OCI-LY1 (cell line): ENCODE measurements around the gene SPATA2L.

Source experiments
- H2AFZ ChIP-seq: fragments of 200-600 bp; sonication (generic), shearing (Covaris generic); 2 replicates; pipeline ENCODE4 v1.6.0; 2014; ENCODE audit warnings: antibody characterized with exemption, mild to moderate bottlenecking, low read length
- H3F3A ChIP-seq: fragments of 200-600 bp; sonication (generic), shearing (Covaris generic); 2 replicates; pipeline ENCODE4 v1.6.0; 2014; ENCODE audit warnings: mild to moderate bottlenecking, antibody characterized with exemption, low read length, moderate library complexity; ENCODE audit not compliant: insufficient read depth
- H3K27ac ChIP-seq: fragments of 200-600 bp; sonication (generic); 2 replicates; pipeline ENCODE4 v1.5.1; 2014; ENCODE audit warnings: low read length, mixed run types, mild to moderate bottlenecking, low read depth; ENCODE audit not compliant: poor library complexity, severe bottlenecking
- H3K27me3 ChIP-seq: fragments of 200-600 bp; sonication (generic); 2 replicates; pipeline ENCODE4 v1.6.0; 2014; ENCODE audit warnings: antibody characterized with exemption, mild to moderate bottlenecking, low read length, moderate library complexity; ENCODE audit not compliant: insufficient read depth
- H3K36me3 ChIP-seq: fragments of 200-600 bp; sonication (generic); 2 replicates; pipeline ENCODE4 v1.6.1; 2014; ENCODE audit warnings: mild to moderate bottlenecking, antibody characterized with exemption, low read length, moderate library complexity, mixed read lengths; ENCODE audit not compliant: insufficient read depth
- H3K4me1 ChIP-seq: fragments of 200-600 bp; sonication (generic); 2 replicates; pipeline ENCODE4 v1.5.1; 2014; ENCODE audit warnings: mild to moderate bottlenecking, low read length, moderate library complexity; ENCODE audit not compliant: insufficient read depth, severe bottlenecking
- H3K4me2 ChIP-seq: fragments of 200-600 bp; sonication (generic), shearing (Covaris generic); 2 replicates; pipeline ENCODE4 v1.6.1; 2014; ENCODE audit warnings: low read length
- H3K4me3 ChIP-seq: fragments of 200-600 bp; sonication (generic); 2 replicates; pipeline ENCODE4 v1.5.1; 2014; ENCODE audit warnings: low read length, low read depth, mild to moderate bottlenecking, mixed read lengths; ENCODE audit not compliant: poor library complexity, severe bottlenecking
- H3K79me2 ChIP-seq: fragments of 200-600 bp; shearing (Covaris generic); 2 replicates; pipeline ENCODE4 v1.6.1; 2016; ENCODE audit warnings: mixed run types, low read length, mixed read lengths; ENCODE audit not compliant: insufficient read depth
- H3K9ac ChIP-seq: fragments of 200-600 bp; sonication (generic), shearing (Covaris generic); 2 replicates; pipeline ENCODE4 v1.6.1; 2014; ENCODE audit warnings: mild to moderate bottlenecking, low read length, mixed read lengths
- H3K9me2 ChIP-seq: fragments of 200-600 bp; sonication (generic), shearing (Covaris generic); 2 replicates; pipeline ENCODE4 v1.6.1; 2014; ENCODE audit warnings: low read depth, mild to moderate bottlenecking, low read length, mixed read lengths
- H3K9me3 ChIP-seq: fragments of 200-600 bp; shearing (Covaris generic); 2 replicates; pipeline ENCODE4 v1.6.1; 2014; ENCODE audit warnings: low read length, mixed read lengths
- H4K20me1 ChIP-seq: fragments of 200-600 bp; sonication (generic), shearing (Covaris generic); 2 replicates; pipeline ENCODE4 v1.6.0; 2016; ENCODE audit warnings: mild to moderate bottlenecking, low read length; ENCODE audit not compliant: insufficient read depth
- EZH2 ChIP-seq: fragments of 200-600 bp; sonication (generic), shearing (Covaris generic); IDR thresholded peaks from 2 replicates; pipeline ENCODE4 v1.8.0; 2017; ENCODE audit warnings: borderline replicate concordance, mixed run types, mild to moderate bottlenecking, antibody characterized with exemption, low read length, moderate library complexity, mixed read lengths
- TF ChIP-seq, protein P1 (sequence below): fragments of 200-600 bp; sonication (generic), shearing (Covaris generic); IDR thresholded peaks from 2 replicates; pipeline ENCODE4 v1.5.1; 2017; ENCODE audit warnings: mild to moderate bottlenecking, antibody characterized with exemption, low read length, moderate library complexity, mixed read lengths

SPATA2L gene

DNA sequence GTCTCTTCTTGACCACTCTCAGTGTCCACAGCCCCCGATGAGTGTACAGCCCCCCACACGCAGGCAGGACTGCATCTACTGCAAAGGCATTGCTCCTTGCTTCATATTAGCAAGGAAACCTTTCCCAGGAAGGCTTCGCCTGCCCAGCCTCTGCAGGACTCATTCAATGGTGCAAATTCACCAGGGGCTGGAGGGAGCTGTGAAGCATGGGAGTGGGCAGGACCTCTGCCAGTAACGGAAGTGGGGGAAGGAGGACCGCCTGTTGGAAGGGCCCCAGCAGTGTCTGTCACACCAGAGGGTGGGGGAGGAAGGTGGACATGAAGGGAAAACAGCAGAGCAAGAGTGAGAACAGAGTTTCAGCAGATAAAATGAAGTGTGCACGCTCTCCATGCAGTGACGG is 41.4 kb downstream of the SPATA2L start:
- no peak overlapping the region for H3K27ac ChIP-seq
- H3K4me1 ChIP-seq: peaks cover 23% of the 10 kb centered on the region
- no peaks in the 10 kb centered on the region for H3K9me3 ChIP-seq
- TF ChIP-seq, protein P1, sequence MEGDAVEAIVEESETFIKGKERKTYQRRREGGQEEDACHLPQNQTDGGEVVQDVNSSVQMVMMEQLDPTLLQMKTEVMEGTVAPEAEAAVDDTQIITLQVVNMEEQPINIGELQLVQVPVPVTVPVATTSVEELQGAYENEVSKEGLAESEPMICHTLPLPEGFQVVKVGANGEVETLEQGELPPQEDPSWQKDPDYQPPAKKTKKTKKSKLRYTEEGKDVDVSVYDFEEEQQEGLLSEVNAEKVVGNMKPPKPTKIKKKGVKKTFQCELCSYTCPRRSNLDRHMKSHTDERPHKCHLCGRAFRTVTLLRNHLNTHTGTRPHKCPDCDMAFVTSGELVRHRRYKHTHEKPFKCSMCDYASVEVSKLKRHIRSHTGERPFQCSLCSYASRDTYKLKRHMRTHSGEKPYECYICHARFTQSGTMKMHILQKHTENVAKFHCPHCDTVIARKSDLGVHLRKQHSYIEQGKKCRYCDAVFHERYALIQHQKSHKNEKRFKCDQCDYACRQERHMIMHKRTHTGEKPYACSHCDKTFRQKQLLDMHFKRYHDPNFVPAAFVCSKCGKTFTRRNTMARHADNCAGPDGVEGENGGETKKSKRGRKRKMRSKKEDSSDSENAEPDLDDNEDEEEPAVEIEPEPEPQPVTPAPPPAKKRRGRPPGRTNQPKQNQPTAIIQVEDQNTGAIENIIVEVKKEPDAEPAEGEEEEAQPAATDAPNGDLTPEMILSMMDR: no peak
- no peak for TF ChIP-seq EZH2
- peaks cover 21% of the 10 kb centered on the region for H3K79me2 ChIP-seq
- H4K20me1 ChIP-seq: no peaks in the 10 kb centered on the region
- H3F3A ChIP-seq: no peaks in the 10 kb centered on the region
- peaks cover 57% of the 10 kb centered on the region for H3K36me3 ChIP-seq
- no peak overlapping the region for H3K9ac ChIP-seq
- no peak overlapping the region for H3K4me3 ChIP-seq
- H3K4me2 ChIP-seq: no peak overlapping the region
- H3K9me2 ChIP-seq: no peaks in the 10 kb centered on the region
- H2AFZ ChIP-seq: no peak overlapping the region
- H3K27me3 ChIP-seq: no peaks in the 10 kb centered on the region

DNA sequence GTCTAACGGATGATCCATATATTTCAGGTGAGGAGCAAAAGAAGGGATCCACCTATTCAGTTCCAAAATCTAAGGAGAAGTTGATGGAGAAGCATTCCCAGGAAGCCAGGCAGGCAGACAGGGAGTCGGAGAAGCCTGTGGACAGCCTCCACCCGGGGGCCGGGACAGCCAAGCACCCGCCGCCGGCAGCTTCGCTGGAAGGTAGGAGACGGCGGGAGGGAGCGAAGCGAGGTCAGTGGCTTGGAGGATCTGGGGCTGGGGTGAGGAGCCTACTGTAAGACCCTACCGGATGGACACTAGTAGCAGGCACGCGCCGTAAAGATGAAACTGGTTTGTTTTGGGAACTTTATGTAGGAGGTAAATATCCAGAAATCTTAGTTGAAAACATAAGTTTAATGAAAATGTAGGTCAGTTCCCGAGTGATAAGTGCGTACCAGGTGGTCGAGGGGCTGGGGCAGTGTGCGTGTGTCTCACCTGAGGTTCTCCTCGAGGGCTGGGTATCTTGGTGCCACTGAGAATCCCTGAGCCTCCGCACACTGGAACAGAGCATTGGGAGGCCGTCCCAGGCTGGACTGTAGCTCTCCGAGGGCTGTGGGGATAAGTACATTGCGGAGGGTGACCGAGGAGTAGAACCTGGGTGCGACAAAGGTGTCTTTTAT is 43.2 kb downstream of the SPATA2L start:
- Histone ChIP-seq H3K79me2 (peaks cover 21% of the 10 kb centered on the region), H3K9ac (peak overlapping the region; percentile 99), H3K9me3 (no peaks in the 10 kb centered on the region), H3K4me3 (peak overlapping the region; percentile 98), H3K9me2 (no peaks in the 10 kb centered on the region), H3K27me3 (no peaks in the 10 kb centered on the region), H3K4me2 (peak overlapping the region; percentile 97), H3K4me1 (peaks cover 23% of the 10 kb centered on the region), H3K27ac (peak overlapping the region; percentile 62), H2AFZ (peak overlapping the region; percentile 89; the same call in 1 of the 2 replicates), H4K20me1 (no peaks in the 10 kb centered on the region), H3F3A (no peaks in the 10 kb centered on the region), H3K36me3 (peaks cover 48% of the 10 kb centered on the region)
- TF ChIP-seq EZH2: no peak
- TF ChIP-seq, protein P1: no peak

DNA sequence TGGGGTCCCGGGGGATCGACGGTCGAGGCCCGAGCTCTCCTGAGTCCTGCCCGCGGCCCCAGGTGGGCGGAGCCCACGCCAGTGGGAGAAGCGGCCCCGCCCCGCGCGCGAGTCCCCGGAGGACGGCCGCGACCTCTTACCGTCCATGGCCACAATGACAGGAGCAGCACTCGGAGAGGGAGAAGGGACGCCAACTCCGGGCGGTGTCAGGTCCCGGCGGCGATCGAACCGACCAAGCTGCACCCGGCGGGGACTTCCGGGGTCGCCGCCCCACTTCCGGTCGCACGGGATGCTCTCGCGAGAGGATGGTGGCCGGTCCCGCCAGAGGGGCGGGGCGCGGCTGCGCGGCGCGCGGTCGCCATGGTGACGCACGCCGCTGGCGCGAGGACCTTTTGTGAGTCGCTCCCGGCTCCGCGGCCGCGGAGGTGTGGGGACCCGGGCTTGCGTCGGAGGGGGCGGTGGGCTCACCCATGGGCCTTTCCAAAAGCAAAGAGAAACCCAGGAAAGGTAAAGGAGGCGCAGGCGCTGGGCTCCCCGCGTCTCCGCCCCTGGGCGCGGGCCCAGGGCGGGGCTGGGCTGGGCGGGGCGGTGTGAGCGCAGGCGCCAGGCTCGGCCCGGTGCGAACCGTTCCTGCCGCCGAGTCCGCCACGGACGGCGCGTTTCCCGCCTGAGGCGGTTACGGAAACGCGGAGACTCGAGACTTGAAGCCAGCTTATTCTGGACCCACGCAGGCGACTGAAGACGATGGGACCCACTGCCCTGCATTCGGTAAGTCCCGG is 43.9 kb downstream of the SPATA2L start, which contains the start of the genes CHMP1A and SPATA33:
Gene CHMP1A (minus strand): TSS at position 267 of the 779 bp plus-strand sequence. CDS start 120 bp downstream, at position 147.
Gene SPATA33 (plus strand): TSS at position 395 of the 779 bp plus-strand sequence. CDS start 76 bp downstream, at position 471.
- peak within 1 kb of the TSS; percentile 98 for H3K4me3 ChIP-seq
- peak within 1 kb of the TSS; percentile 62 for H3K27ac ChIP-seq
- no peak for TF ChIP-seq EZH2
- TF ChIP-seq, protein P1: no peak
- no peaks in the 10 kb centered on the region for H3K27me3 ChIP-seq
- H3F3A ChIP-seq: no peaks in the 10 kb centered on the region
- peaks cover 41% of the 10 kb centered on the region for H3K36me3 ChIP-seq
- peaks cover 21% of the 10 kb centered on the region for H3K79me2 ChIP-seq
- H3K9ac ChIP-seq: peak within 1 kb of the TSS; percentile 99
- peaks cover 23% of the 10 kb centered on the region for H3K4me1 ChIP-seq
- H2AFZ ChIP-seq: peak within 1 kb of the TSS; percentile 89; the same call in 1 of the 2 replicates
- H3K9me2 ChIP-seq: no peaks in the 10 kb centered on the region
- no peaks in the 10 kb centered on the region for H4K20me1 ChIP-seq
- H3K9me3 ChIP-seq: no peaks in the 10 kb centered on the region
- peak within 1 kb of the TSS; percentile 97 for H3K4me2 ChIP-seq
